Ammon's horn (tissue), 1 donor: ENCODE results near the gene NR4A1.

Experiments
- DNase-seq: peaks from one replicate; pipeline ENCODE4 v3.0.0-alpha.2; 2016; ENCODE audit warnings: low spot score

The NR4A1 gene

DNA sequence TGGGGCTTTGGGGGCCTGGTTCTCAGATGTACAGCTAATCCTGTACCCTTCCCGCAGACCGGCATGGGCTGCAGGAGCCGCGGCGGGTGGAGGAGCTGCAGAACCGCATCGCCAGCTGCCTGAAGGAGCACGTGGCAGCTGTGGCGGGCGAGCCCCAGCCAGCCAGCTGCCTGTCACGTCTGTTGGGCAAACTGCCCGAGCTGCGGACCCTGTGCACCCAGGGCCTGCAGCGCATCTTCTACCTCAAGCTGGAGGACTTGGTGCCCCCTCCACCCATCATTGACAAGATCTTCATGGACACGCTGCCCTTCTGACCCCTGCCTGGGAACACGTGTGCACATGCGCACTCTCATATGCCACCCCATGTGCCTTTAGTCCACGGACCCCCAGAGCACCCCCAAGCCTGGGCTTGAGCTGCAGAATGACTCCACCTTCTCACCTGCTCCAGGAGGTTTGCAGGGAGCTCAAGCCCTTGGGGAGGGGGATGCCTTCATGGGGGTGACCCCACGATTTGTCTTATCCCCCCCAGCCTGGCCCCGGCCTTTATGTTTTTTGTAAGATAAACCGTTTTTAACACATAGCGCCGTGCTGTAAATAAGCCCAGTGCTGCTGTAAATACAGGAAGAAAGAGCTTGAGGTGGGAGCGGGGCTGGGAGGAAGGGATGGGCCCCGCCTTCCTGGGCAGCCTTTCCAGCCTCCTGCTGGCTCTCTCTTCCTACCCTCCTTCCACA, 7.6 kb downstream of the NR4A1 start:
- DNase-seq: peak; percentile 69

- DNase-seq: no peak
Observed at GRCh38 chr12:52059582-52060497, 8.6 kb downstream of the NR4A1 start.

- no peak for DNase-seq
Observed at GRCh38 chr12:52060498-52061177, 9.4 kb downstream of the NR4A1 start.

DNA sequence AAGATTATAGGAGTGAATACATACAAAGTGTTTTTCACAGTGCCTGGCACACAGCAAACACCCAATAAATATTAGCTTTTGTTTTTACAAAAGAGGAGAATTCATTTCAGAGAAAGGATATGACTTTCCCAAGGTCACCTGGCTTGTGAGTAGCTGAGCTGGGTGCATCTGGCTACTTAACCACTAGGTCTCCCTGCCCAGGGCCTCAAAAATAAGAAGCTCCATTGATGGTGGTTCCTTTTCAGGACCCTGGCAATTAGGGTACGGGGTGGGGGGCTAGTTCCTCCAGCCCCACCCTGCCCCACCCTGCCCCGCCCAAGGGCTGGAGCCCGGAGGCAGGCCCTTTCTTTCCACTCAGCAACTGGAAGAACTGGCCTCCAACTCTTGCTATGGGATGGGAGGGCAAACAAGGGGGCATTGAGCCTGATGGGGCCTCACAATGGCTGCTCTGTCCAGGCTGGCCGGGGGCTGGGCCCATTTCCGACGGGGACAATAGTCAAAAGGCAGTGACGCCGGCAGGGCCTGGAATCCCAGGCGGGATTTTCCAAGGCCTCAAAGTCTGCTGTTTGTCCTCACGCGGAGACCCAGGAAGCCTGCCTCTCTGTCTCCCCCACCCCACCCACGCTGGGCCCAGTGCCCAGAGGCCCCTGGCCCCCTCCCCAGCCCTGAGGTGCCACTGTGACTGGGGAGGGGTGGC, 10.4 kb downstream of the NR4A1 start:
- DNase-seq: peak; percentile 95

- DNase-seq: no peak
Observed at GRCh38 chr12:52062167-52063081, 11.2 kb downstream of the NR4A1 start.

DNA sequence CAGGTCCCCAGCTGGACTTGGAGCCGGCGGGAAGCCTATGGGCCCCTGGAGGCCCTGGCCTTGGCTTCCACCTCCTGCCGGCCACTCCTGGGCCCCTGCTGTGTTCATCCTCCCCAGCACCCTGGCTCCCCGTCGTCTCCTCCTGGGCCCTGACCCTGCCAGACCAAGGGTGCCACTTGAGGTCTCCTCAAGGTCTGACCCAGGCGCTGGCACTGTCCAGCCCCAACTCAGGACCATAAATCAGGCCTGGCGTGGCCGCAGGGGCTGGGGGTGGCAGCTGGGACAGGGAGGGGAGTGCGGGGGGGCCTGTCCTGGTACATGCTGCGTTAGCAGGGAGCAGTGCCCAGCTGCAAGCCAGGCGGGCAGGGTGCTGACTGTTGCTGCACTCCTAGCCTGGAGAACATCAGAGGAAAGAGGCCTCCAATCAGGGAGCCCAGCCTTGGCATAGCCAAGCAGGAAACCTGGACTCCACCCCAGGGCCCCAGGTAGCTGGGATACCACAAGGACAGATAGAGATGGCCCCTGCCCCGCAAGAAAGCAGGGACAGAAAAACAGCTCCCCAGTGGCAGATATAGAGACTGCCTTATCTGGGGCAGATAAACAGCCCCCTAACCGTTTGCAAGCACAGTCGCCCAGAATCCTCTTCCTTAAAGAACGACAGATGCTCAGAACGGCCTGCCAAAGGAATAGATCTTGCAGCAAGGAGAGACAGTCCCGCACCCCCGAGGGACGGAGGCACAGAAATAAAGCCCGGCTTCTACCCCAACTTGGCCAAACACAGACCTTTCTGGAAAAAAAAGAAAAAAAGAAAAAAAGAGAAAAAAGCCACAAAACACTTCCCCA, 12.1 kb downstream of the NR4A1 start:
- no peak for DNase-seq

DNA sequence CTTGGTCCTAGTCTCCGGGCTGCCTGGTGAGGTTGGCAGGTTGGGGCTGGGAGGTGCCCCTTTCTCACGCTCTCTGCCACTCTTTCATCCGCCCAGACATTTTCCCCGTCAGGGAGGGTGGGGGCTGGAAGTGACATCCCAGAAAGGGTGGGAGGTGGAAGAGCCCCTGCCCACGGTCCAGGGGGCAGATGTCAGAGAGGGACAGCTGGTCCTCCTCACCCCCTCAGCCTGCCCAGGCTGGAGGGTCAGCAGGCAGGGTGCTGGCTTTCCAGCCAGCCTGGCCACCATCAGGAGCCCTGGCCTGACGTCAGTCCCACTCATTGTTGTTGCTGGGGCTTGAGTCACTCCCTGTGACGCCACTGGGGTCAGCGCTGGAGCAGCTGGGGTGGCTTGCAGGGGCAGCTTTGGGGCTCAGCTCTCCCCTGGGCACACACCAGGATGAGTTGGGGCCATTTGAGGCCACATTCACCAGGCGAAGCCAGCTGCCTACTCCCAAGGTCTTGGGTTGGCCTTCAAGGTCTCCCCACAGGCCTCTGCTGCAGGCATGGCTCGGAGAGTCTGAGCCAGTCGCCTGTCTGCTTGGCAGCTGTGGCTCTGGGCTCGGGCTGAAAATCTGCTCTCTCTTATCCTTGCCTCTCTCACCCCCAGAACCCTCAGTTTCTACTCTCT, 12.9 kb downstream of the NR4A1 start:
- DNase-seq: no peak

DNA sequence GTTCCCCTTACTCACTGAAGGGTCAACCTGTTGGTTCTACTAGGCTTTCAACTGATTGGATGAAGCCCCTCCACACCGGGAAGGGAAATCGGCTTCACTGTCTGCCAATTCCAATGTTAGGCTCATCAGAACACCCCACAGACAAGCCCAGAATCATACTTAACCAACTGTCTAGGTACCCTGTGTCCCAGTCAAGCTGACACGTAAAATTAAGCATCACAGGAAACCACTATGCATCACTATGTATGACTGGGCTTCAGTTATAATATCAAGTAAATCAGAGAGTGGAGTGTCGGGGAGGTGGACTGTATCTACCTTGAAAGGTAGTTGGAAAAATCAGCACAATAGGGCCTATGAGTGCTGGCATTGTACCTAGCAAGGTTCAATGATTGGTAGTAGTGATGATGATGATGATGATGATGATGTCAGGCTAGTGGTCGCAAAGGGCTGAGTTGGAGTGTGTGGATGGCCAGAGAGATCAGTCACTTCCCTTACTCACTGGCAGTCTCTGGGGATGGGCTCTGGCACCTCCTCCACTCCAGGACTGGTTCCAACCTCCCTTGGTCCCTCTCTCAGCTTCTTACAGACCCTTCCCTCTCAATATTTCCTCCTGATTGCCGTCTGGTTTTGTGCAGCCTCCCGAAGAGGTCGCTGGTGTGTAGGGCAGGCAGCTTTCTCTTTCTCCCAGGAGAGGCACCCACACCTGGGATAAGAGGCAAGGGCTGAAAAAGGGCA, 15.3 kb downstream of the NR4A1 start:
- DNase-seq: no peak

DNA sequence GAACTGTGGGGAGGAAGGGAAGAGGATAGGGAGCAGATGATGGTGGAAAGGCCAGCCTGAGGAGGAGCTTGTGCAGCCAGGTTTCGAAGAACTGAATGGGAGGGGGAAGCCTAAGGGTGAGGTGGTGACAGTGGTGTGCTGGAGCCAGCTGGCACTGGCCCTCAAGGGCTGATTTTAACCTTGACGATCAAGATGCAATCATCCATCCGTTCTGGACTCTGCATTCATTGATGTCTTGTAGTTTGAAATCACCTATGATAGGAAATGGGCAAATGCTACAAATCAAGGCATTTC, 15.8 kb downstream of the NR4A1 start:
- DNase-seq: no peak

DNA sequence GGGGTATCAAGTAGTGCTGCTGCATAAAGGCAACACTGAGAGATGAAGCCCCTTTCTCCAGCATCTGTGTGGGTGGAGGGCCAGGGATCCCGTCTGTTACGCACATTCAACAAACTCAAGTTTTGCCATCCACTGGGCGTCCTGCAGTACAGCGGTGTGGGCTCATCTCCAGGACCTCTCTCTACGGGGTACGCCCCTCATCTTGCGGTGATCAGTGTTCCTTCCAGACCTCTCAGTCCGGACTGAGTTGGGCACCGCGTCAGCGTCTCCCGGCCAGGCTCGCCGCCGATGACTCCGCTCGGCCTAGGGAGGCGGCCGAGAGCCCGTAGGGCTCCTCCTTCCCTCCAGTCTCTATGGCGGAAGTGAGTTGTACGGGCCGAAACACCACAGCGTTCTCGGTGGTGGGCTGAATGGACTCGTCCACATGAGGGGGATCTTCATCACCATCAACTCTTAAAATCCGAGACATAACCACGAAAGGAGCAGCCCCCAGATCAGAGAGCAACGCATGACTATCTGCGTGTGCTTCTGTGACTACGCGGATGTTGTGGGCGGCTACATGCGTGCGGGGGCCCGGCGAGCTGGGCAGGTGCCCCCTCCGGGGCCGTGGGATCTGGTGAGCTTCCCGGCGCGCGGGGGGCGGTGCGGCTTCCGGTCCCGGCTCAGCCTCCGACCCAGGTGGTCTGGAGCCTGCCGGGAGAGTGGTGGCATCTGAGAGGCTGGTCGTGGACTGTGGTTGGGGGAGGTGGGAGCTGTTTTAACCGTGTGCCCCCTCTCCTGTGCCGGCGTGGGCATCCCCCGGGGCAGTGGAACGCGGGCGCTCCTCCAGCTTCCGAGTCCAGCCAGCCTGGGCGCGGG, 18.3 kb downstream of the NR4A1 start, which contains the start of gene ATG101:
ATG101 (plus strand) TSS at position 652 of the 858 bp plus-strand sequence. CDS start 3,673 bp downstream, outside the sequence.
- DNase-seq: peak; percentile 96

GRCh38 chr12:52070185-52070925, 19.1 kb downstream of the NR4A1 start:
- DNase-seq: no peak

DNA sequence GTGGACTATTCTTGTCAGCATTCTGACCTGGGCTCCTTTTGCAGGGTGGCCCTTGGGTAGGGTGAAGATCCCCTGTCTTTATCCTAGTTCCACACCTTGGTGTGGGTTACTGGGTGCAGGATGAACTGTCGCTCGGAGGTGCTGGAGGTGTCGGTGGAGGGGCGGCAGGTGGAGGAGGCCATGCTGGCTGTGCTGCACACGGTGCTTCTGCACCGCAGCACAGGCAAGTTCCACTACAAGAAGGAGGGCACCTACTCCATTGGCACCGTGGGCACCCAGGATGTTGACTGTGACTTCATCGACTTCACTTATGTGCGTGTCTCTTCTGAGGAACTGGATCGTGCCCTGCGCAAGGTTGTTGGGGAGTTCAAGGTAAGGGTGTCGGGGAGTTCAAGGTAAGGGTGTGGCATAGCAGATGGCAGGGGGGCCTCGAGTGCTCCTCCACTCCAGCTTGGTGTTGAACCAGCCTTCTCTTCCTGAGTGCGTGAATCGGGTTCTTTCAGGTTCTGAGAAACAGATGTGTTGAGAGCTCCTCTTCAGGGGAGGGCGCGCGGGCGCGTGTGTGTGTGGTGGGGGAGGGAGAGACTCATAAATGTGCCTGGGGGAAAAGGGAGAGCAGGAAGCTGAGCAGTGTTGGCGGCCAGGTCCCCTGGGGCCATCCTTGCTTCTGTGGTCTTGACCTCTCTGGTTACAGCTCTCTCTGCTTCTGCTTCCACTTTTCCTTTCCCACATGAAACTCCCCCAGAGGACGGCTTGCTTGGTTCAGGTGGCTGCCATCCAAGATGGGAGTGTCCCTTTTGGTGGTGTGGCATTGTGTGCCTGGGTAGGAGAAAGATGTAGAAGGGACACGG, 22.5 kb downstream of the NR4A1 start:
- DNase-seq: no peak

DNA sequence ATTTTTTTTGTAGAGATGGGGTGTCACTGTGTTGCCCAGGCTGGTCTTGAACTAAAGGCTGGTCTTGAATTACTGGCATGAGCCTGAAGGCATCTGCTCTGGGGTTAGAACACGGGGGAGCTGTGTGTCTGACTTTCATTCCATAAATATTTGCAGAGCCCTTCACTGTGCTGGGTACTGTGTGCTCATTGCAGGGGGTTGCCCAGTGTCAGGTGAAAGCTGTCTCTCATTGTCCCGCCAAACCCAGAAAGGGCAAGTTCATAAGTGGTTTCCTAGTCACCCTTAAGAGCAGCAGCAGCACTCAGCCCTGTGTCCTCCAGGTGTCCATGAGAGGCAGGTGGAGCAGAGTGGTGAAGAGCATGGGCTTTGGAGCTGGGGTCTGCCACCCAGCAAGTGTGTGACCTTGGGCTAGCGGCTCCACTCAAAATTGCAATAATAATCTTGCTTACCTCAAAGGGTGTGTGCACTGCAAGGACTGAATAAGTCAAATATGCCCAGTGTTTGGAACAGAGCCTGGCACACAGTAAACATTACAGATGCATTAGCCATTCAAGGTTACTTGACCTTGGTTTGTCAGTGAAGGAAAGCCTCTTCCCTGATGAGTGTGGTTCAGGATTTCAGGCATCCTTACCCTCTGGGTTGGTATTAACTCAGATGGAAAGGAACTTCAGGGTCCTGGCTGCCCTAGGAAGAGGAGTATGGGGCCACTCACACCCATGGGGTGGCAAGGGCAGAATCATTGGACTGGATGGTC, 23.9 kb downstream of the NR4A1 start:
- DNase-seq: no peak

- no peak for DNase-seq
Observed at GRCh38 chr12:52076811-52077210, 25.6 kb downstream of the NR4A1 start.

- no peak for DNase-seq
Observed at GRCh38 chr12:52078276-52078675, 27.0 kb downstream of the NR4A1 start.
